Measurements from ENCODE around the gene MRO. TPM values are rescaled to one million over a fixed set of nuclear protein-coding genes. Genes with fewer than 3 reads are reported as not detected.

MRO gene
- total and polyA plus RNA-seq, 2 donors (not counting 1 experiment from before 2014, with no cell fraction given): under 0.01 to 0.02 TPM

DNA sequence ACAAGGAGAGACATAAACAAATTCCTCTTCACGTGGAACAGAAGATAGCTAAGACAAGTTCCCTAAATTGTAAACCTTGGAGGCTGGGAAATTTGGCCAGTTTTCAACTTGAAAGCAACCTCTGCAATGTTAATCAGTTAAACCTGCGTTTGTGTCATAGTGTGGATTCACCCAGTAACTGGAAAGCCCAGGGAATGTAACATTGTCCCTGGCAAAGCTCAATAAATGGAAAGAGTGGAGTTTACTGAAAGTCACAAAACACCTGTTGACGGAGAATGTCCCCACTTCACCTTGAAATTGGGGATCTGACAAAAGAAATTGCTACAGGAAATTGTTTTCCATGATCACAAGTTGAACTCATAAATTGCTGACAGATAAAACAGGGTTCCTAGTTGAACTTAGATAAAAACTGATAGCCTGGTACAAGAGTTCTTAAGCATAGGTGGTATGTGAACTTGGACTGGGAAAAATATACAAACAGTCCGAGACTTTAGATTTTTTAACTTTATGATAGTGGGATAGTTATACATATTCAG lies 44.1 kb upstream of the MRO start:
- Histone ChIP-seq H3K36me3 (ENCODE audit: control insufficient read depth, insufficient read depth, low read length) (no peaks in the 10 kb centered on the region), H3K27ac (ENCODE audit: insufficient read depth, low read length) (no peak overlapping the region), H3K4me3 (replicated peaks in 1 of 4; ENCODE audit: control extremely low read depth in 1 of 4, insufficient read depth in 1 of 4, low read depth in 3 of 4, low read length in 4 of 4) (no peak overlapping the region), H4K20me1 (ENCODE audit: control insufficient read depth, extremely low read depth, insufficient read depth, low read length) (no peaks in the 10 kb centered on the region), H3K4me1 (ENCODE audit: control insufficient read depth, extremely low read depth, insufficient read depth, low read length) (no peaks in the 10 kb centered on the region), H3K27me3 (ENCODE audit: control insufficient read depth, insufficient read depth, low read length) (no peaks in the 10 kb centered on the region), H2AFZ (ENCODE audit: low read length) (no peak overlapping the region), H3K79me2 (ENCODE audit: control insufficient read depth, insufficient read depth, low read length) (no peaks in the 10 kb centered on the region), H3K9me3 (ENCODE audit: control insufficient read depth, insufficient read depth, low read depth, low read length) (no peaks in the 10 kb centered on the region), H3K4me2 (ENCODE audit: extremely low read depth, insufficient read depth, low read length) (no peak overlapping the region), H3K9ac (ENCODE audit: insufficient read depth, low read length) (no peak overlapping the region)
- TF ChIP-seq, protein P1, sequence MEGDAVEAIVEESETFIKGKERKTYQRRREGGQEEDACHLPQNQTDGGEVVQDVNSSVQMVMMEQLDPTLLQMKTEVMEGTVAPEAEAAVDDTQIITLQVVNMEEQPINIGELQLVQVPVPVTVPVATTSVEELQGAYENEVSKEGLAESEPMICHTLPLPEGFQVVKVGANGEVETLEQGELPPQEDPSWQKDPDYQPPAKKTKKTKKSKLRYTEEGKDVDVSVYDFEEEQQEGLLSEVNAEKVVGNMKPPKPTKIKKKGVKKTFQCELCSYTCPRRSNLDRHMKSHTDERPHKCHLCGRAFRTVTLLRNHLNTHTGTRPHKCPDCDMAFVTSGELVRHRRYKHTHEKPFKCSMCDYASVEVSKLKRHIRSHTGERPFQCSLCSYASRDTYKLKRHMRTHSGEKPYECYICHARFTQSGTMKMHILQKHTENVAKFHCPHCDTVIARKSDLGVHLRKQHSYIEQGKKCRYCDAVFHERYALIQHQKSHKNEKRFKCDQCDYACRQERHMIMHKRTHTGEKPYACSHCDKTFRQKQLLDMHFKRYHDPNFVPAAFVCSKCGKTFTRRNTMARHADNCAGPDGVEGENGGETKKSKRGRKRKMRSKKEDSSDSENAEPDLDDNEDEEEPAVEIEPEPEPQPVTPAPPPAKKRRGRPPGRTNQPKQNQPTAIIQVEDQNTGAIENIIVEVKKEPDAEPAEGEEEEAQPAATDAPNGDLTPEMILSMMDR (conservative IDR thresholded peaks at IDR 0.05 in 1 of 2, IDR thresholded peaks at IDR 0.05 in 1 of 2; ENCODE audit: low read depth in 1 of 2, low read length in 2 of 2): no peak
- no peak for TF ChIP-seq EZH2 (IDR thresholded peaks at IDR 0.05; ENCODE audit: low read length, missing control alignments)
- DNase-seq (ENCODE audit: low read depth in 2 of 2): no peak

DNA sequence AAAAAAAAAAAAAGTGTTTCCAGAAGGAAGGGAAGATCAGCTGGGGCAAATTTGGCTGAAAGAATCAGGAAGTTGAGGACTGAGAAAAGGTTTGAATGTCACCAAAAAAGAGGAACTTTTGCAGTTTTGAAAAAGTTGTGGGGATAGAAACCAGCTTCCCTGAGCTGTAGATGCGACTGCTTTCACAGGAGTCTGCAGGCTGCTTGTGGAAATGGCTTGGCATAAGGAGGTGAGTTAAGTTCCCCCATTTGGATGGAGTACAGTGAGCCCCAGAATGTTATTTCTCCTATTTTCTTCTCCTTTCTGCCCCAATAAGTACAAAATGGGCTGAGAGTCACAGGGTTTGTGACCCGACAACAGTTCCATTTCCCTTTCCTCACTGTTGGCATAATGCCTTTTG lies 42.6 kb upstream of the MRO start:
- Histone ChIP-seq H3K9me3 (ENCODE audit: control insufficient read depth, insufficient read depth, low read depth, low read length) (no peaks in the 10 kb centered on the region), H2AFZ (ENCODE audit: low read length) (no peak overlapping the region), H3K36me3 (ENCODE audit: control insufficient read depth, insufficient read depth, low read length) (no peaks in the 10 kb centered on the region), H4K20me1 (ENCODE audit: control insufficient read depth, extremely low read depth, insufficient read depth, low read length) (no peaks in the 10 kb centered on the region), H3K4me3 (replicated peaks in 1 of 4; ENCODE audit: control extremely low read depth in 1 of 4, insufficient read depth in 1 of 4, low read depth in 3 of 4, low read length in 4 of 4) (no peak overlapping the region), H3K4me2 (ENCODE audit: extremely low read depth, insufficient read depth, low read length) (no peak overlapping the region), H3K4me1 (ENCODE audit: control insufficient read depth, extremely low read depth, insufficient read depth, low read length) (no peaks in the 10 kb centered on the region), H3K27ac (ENCODE audit: insufficient read depth, low read length) (no peak overlapping the region), H3K27me3 (ENCODE audit: control insufficient read depth, insufficient read depth, low read length) (no peaks in the 10 kb centered on the region), H3K79me2 (ENCODE audit: control insufficient read depth, insufficient read depth, low read length) (no peaks in the 10 kb centered on the region), H3K9ac (ENCODE audit: insufficient read depth, low read length) (no peak overlapping the region)
- TF ChIP-seq, protein P1 (conservative IDR thresholded peaks at IDR 0.05 in 1 of 2, IDR thresholded peaks at IDR 0.05 in 1 of 2; ENCODE audit: low read depth in 1 of 2, low read length in 2 of 2): no peak
- TF ChIP-seq EZH2 (IDR thresholded peaks at IDR 0.05; ENCODE audit: low read length, missing control alignments): no peak
- no peak for DNase-seq (ENCODE audit: low read depth in 2 of 2)

DNA sequence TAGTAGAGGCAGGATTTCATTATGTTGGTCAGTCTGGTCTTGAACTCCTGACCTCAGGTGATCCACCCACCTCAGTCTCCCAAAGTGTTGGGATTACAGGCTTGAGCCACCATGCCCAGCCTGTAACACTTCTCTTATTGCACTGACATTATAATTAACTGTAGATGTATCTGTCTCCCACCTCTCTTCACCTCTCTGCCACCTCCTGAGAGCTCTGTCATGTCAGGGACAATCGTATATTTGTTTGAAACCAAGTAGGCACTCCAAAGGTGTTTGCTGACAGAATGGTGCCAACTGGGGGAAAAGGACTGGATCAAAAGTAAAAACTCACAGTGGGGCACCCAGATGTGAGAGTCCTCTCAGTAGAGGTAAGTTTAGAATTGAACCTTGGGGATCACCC lies 41.8 kb upstream of the MRO start:
- H3K27me3 ChIP-seq (ENCODE audit: control insufficient read depth, insufficient read depth, low read length): no peaks in the 10 kb centered on the region
- H3K9me3 ChIP-seq (ENCODE audit: control insufficient read depth, insufficient read depth, low read depth, low read length): no peaks in the 10 kb centered on the region
- no peaks in the 10 kb centered on the region for H3K4me1 ChIP-seq (ENCODE audit: control insufficient read depth, extremely low read depth, insufficient read depth, low read length)
- no peaks in the 10 kb centered on the region for H4K20me1 ChIP-seq (ENCODE audit: control insufficient read depth, extremely low read depth, insufficient read depth, low read length)
- H2AFZ ChIP-seq (ENCODE audit: low read length): no peak overlapping the region
- no peaks in the 10 kb centered on the region for H3K36me3 ChIP-seq (ENCODE audit: control insufficient read depth, insufficient read depth, low read length)
- H3K4me2 ChIP-seq (ENCODE audit: extremely low read depth, insufficient read depth, low read length): no peak overlapping the region
- no peak for DNase-seq (ENCODE audit: low read depth in 2 of 2)
- H3K4me3 ChIP-seq (replicated peaks in 1 of 4; ENCODE audit: control extremely low read depth in 1 of 4, insufficient read depth in 1 of 4, low read depth in 3 of 4, low read length in 4 of 4): no peak overlapping the region
- no peak overlapping the region for H3K9ac ChIP-seq (ENCODE audit: insufficient read depth, low read length)
- TF ChIP-seq, protein P1 (conservative IDR thresholded peaks at IDR 0.05 in 1 of 2, IDR thresholded peaks at IDR 0.05 in 1 of 2; ENCODE audit: low read depth in 1 of 2, low read length in 2 of 2): no peak
- no peak for TF ChIP-seq EZH2 (IDR thresholded peaks at IDR 0.05; ENCODE audit: low read length, missing control alignments)
- no peaks in the 10 kb centered on the region for H3K79me2 ChIP-seq (ENCODE audit: control insufficient read depth, insufficient read depth, low read length)
- H3K27ac ChIP-seq (ENCODE audit: insufficient read depth, low read length): no peak overlapping the region

Measured in fibroblast of lung (primary cell).